Endothelial cell (in vitro differentiated cells): ENCODE results near the gene ACAP3. TPM values are rescaled to one million over a fixed set of nuclear protein-coding genes. Genes with fewer than 3 reads are reported as not detected.

Experiments used
- DNase-seq: peaks from one replicate; pipeline ENCODE4 v3.0.0; 2021; ENCODE audit warnings: low spot score
- H3K27ac Mint-ChIP-seq: one replicate; pipeline ENCODE4 v1.8.0; 2021; ENCODE audit warnings: mixed read lengths, inconsistent platforms; ENCODE audit not compliant: unreplicated experiment
- H3K27me3 Mint-ChIP-seq: one replicate; pipeline ENCODE4 v1.8.0; 2021; ENCODE audit warnings: mild to moderate bottlenecking, moderate library complexity, mixed read lengths, inconsistent platforms; ENCODE audit not compliant: unreplicated experiment
- H3K36me3 Mint-ChIP-seq: one replicate; pipeline ENCODE4 v1.8.0; 2021; ENCODE audit warnings: mild to moderate bottlenecking, low read depth, mixed read lengths, inconsistent platforms; ENCODE audit not compliant: unreplicated experiment
- H3K4me1 Mint-ChIP-seq: one replicate; pipeline ENCODE4 v1.8.0; 2021; ENCODE audit warnings: mild to moderate bottlenecking, mixed read lengths, inconsistent platforms; ENCODE audit not compliant: unreplicated experiment
- H3K4me3 Mint-ChIP-seq: one replicate; pipeline ENCODE4 v1.8.0; 2021; ENCODE audit warnings: mild to moderate bottlenecking, mixed read lengths, inconsistent platforms; ENCODE audit not compliant: unreplicated experiment
- H3K9me3 Mint-ChIP-seq: one replicate; pipeline ENCODE4 v1.8.0; 2021; ENCODE audit warnings: mixed read lengths, inconsistent platforms; ENCODE audit not compliant: unreplicated experiment
- total RNA-seq: library from RNA; stranded (reverse); fragmentation: NEBNext Ultra II Directional; extraction: Animal tissue kit (Norgen Biotek cat#: 25700); gene quantifications from one replicate; pipeline ENCODE4 v1.2.1, GENCODE V29; 2021; ENCODE audit not compliant: unreplicated experiment
- TF ChIP-seq, protein P1 (sequence below): fragments of 200-600 bp; sonication (generic); IDR thresholded peaks from one replicate; pipeline ENCODE4 v1.5.0; 2021; ENCODE audit warnings: antibody characterized with exemption; ENCODE audit not compliant: unreplicated experiment

Gene ACAP3
- total RNA-seq, 1 donor from 2014 or later: 54.0 TPM

DNA sequence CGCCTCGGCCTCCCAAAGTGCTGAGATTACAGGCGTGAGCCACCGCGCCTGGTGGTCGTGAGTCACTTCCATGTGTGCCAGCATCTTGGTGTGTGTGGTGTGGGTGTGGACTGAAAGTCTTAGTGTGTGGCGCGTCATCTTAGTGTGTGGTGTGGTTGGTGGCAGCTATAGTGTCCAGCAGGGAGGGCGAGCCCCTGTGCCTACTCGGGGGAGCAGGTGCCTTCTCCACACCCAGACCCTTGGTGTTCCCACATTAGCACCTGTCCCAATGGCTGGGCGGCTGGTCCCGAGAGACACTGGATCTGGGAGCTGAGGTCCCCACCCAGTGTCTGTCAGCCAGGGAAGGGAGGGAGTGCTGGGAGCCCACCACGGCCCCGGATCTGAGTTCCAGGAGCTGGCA lies 24.7 kb downstream of the ACAP3 start:
- no peak overlapping the region for H3K4me3 Mint-ChIP-seq
- peaks cover 7% of the 10 kb centered on the region for H3K27me3 Mint-ChIP-seq
- TF ChIP-seq, protein P1, sequence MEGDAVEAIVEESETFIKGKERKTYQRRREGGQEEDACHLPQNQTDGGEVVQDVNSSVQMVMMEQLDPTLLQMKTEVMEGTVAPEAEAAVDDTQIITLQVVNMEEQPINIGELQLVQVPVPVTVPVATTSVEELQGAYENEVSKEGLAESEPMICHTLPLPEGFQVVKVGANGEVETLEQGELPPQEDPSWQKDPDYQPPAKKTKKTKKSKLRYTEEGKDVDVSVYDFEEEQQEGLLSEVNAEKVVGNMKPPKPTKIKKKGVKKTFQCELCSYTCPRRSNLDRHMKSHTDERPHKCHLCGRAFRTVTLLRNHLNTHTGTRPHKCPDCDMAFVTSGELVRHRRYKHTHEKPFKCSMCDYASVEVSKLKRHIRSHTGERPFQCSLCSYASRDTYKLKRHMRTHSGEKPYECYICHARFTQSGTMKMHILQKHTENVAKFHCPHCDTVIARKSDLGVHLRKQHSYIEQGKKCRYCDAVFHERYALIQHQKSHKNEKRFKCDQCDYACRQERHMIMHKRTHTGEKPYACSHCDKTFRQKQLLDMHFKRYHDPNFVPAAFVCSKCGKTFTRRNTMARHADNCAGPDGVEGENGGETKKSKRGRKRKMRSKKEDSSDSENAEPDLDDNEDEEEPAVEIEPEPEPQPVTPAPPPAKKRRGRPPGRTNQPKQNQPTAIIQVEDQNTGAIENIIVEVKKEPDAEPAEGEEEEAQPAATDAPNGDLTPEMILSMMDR: no peak
- H3K27ac Mint-ChIP-seq: no peak overlapping the region
- DNase-seq: no peak
- no peaks in the 10 kb centered on the region for H3K4me1 Mint-ChIP-seq
- H3K36me3 Mint-ChIP-seq: no peaks in the 10 kb centered on the region
- H3K9me3 Mint-ChIP-seq: no peaks in the 10 kb centered on the region

DNA sequence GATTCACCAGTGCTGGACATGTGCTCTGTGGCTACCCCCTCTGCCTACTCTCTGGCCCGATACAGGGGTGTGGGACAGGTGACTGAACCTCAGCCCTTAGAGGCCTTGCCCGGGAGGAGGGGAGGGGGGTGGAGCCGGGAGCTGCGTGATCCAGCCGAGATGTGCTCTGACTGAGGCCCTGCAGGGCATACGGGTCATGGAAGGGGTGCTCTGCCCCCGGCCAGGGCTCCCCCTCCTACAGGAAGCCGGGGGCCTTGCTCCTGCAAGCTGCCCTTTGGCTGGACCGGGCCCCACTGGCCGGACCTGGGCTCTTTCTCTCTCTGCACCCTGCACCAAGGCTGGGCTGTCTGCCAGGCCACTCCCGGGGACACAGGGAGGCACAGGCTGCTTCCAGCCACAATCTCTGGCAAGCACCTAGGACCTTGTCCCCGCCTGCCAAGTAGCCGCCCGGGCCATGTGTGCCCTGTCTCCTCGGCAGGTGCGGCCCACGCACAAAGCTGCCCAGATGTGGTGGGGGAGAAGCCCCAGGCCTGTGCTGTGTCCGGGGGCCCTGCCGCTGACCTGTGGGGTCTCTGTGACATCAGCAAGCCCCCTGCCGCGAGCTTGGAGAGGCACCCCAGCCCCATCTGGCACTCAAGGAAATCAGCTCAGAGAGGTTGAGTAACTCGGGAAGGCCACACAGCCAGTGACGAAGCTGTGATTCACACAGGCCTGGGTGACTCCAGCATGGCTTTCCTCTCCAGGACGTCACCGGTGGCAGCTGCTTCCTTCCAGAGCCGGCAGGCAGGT lies 26.0 kb downstream of the ACAP3 start:
- H3K36me3 Mint-ChIP-seq: no peaks in the 10 kb centered on the region
- DNase-seq: no peak
- H3K4me1 Mint-ChIP-seq: no peaks in the 10 kb centered on the region
- no peak overlapping the region for H3K4me3 Mint-ChIP-seq
- H3K27me3 Mint-ChIP-seq: peaks cover 7% of the 10 kb centered on the region
- no peak overlapping the region for H3K27ac Mint-ChIP-seq
- TF ChIP-seq, protein P1: no peak
- no peaks in the 10 kb centered on the region for H3K9me3 Mint-ChIP-seq

DNA sequence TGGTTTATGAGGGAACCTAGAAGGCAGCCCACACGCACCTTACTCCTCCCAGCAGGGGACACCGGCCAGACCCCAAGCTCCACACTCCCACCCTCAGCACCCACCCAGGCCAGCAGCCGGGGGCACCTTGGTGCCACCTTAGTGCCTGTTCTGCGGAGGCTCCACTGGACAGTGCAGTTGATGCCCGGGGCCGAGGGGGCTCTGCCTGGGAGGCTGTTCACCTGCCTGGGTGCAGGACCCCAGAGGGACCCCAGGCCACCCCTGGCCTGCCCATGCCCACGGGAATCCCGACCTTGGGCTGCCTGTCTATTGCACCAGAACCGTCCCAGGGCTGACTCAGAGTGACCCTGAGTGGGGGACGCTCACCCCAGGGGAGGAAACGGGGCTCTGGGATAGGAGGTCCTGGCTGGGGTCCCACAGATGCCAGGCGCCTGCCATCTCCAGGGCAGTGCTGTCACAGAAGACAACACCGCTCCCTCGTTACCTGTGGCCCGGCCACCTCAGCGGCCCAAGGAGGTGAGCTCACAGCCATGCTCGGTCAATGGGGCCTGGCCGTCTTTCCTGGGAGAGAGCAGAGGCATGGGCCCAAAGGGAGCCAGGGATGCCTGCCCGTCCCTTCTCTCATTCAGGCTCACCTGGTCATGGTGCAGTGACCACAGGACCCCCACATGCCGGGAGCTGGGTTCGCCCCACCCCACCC lies 26.8 kb downstream of the ACAP3 start:
- TF ChIP-seq, protein P1: no peak
- Mint-ChIP-seq H3K27ac (no peak overlapping the region), H3K9me3 (no peaks in the 10 kb centered on the region), H3K27me3 (peaks cover 8% of the 10 kb centered on the region), H3K36me3 (no peaks in the 10 kb centered on the region), H3K4me3 (no peak overlapping the region), H3K4me1 (no peaks in the 10 kb centered on the region)
- no peak for DNase-seq

DNA sequence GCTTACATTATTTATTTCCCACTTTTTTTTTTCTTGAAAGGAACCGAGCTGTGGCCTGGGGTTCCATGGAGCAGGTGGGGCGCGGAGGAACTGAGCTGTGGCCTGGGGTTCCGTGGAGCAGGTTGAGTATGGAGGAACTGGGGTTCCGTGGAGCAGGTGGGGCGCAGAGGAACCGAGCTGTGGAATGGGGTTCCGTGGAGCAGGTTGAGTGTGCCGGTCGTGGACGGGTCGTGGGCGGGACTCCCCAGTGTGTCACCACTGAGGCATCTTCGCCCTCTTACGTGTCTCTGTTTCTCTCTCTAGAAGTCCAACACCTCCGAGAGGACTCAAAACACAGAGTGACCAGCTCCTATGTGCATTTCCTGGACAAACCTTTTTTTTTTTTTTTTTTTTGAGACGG lies 28.7 kb downstream of the ACAP3 start:
- TF ChIP-seq, protein P1: no peak
- H3K27ac Mint-ChIP-seq: no peak overlapping the region
- no peaks in the 10 kb centered on the region for H3K36me3 Mint-ChIP-seq
- no peaks in the 10 kb centered on the region for H3K4me1 Mint-ChIP-seq
- no peaks in the 10 kb centered on the region for H3K9me3 Mint-ChIP-seq
- H3K4me3 Mint-ChIP-seq: no peak overlapping the region
- peaks cover 12% of the 10 kb centered on the region for H3K27me3 Mint-ChIP-seq
- no peak for DNase-seq

DNA sequence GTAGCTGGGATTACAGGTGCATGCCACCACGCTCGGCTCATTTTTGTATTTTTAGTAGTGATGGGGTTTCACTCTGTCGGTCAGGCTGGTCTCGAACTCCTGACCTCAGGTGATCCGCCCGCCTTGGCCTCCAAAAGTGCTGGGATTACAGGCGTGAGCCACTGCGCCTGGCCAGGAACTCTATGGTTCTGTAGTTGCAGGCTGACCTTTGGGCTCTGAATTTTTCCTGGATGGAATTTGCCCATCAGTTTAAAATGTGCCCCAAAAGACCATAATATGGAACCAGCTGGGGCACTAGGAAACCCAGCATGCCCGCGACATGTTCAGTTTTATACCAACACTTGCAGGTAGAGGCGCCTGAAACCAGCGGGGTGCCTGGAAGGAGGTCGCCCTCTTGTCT lies 29.1 kb downstream of the ACAP3 start:
- peaks cover 12% of the 10 kb centered on the region for H3K27me3 Mint-ChIP-seq
- H3K27ac Mint-ChIP-seq: no peak overlapping the region
- TF ChIP-seq, protein P1: no peak
- H3K36me3 Mint-ChIP-seq: no peaks in the 10 kb centered on the region
- DNase-seq: no peak
- no peak overlapping the region for H3K4me3 Mint-ChIP-seq
- H3K4me1 Mint-ChIP-seq: no peaks in the 10 kb centered on the region
- no peaks in the 10 kb centered on the region for H3K9me3 Mint-ChIP-seq
